NCI-H2029 treated with DMSO at 0.1 percent for 48 hours (cell line): Measurements from ENCODE around the gene VEPH1.
A peak's percentile ranks its signal among the peaks of the same experiment; 100 is the strongest.

ENCODE experiments used
- DNase-seq: peaks from one replicate; lab custom pipeline; 2025; lab: John Stamatoyannopoulos, UW

VEPH1 gene

DNA sequence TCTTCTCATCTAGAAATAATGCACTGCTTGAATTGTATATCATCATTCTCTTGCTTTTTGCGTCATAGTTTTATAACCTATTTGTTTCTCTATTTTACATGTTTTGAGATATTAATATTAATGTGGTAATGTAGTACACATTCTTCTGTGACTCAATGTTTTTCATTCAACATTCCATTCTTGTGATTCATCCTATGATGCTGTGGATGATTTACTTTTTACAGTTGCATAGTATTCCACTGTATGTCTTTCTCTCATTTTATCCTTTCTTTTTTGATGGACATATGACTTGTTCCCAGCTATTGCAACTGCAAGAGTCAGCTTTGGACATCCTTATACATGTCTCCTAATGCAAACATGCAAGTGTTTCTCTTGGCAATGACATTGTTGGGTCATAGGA lies 20.6 kb upstream of the VEPH1 start:
- no peak for DNase-seq

GRCh38 chr3:157522648-157523047 lies 19.4 kb upstream of the VEPH1 start:
- no peak for DNase-seq

GRCh38 chr3:157520485-157521150 lies 17.4 kb upstream of the VEPH1 start:
- no peak for DNase-seq

GRCh38 chr3:157518881-157519280 lies 15.7 kb upstream of the VEPH1 start:
- no peak for DNase-seq

- DNase-seq, result no peak
Measured at GRCh38 chr3:157516928-157517327, 13.7 kb upstream of the VEPH1 start.

DNA sequence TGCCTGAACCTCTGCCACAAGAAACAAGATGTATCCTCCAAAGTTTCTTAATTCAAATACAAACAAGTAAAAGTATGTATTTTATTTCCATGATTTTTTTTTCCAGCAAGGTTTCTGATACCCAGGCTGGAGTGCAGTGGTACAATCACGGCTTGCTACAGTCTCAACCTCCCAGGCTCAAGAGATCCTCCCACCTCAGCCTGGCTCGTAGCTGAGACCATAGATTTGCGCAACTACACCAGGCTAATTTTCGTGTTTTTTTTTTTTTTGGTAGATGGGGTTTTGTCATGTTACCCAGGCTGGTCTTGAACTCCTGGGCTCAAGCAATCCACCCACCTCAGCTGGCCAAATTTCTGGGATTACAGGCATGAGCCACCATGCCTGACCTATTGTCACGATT lies 12.2 kb upstream of the VEPH1 start:
- DNase-seq, result no peak

DNA sequence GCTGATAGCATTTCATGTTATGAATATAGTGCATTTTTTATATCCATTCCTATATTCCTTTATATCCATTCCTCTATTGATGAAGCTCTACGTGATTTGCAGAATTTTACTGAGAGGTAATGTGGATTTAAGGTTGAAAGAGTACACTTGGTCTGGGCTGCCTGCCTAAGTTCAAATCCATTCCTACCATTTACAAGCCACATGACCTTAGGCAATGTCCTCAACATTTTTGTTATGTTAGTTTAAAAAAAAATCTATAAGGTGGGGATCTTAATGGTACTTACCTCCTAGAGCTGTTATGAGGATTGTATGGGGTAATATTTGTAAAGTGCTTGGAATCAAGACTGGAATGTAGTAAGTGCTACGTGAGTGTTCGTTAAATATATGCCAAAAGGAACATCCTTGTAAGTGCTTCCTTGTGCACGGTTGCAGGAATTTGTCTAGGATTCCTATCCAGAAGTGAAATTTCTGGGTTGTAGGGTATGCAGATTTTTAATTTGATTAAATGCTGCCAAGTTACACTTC lies 11.2 kb upstream of the VEPH1 start:
- no peak for DNase-seq

DNA sequence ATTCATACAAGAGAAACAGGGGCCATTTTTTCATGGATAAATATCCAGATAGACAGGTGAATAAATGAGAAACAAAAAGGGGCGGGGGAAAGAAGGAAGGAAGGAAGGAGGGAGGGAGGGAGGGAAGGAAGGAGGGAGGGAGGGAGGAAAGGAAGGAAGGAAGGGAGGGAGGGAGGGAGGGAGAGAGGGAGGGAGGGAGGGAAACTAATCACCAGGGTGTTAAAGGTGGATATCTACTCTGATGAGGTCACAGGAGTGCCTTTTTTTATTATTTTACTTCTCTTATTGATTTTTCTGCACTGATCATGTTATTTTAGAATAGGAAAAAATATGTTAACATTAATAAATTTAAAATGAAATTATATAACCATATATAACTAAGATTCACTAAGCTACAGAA lies 10.4 kb upstream of the VEPH1 start:
- no peak for DNase-seq

- DNase-seq, result no peak
Measured at GRCh38 chr3:157512534-157512933, 9.3 kb upstream of the VEPH1 start.

DNA sequence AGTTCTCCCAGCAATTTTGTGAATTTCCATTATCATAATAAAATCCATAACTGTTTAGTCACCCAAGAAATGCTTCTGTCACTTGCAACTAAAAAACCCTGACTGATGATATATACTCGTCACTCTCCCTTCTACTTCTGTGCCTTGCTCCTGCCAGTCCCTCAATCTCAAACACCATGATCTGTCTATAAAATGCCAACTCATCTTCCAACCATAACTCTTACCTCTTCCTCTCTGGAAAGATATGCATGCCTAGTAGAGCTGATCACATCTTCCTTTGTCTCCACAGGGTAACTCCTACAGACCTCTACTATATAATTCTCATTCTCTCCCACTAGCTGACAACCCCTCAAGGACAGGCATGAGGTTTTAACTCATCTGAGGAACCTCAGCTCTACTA lies 5.2 kb upstream of the VEPH1 start:
- no peak for DNase-seq

- DNase-seq, result no peak
Measured at GRCh38 chr3:157501863-157502262, 1.4 kb downstream of the VEPH1 start.

DNA sequence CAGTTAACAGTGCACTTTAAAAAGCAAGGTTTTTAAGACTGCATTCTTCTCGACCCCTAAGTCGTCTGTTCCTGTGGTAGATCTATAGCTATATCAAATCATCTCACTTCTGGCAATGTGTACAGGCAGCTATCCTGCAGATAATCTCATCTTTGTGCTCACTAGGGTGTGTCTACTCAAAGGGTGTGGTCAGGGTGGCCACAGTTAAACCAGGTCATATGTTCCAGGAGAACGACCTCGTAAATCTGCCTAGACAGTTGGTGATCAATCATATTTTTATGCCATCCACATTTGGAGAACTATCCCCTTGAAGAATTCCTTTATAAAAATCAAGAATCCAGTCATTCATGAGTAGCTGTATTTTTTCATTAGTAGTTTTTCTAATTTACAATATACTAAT lies 3.0 kb downstream of the VEPH1 start:
- DNase-seq, result no peak

DNA sequence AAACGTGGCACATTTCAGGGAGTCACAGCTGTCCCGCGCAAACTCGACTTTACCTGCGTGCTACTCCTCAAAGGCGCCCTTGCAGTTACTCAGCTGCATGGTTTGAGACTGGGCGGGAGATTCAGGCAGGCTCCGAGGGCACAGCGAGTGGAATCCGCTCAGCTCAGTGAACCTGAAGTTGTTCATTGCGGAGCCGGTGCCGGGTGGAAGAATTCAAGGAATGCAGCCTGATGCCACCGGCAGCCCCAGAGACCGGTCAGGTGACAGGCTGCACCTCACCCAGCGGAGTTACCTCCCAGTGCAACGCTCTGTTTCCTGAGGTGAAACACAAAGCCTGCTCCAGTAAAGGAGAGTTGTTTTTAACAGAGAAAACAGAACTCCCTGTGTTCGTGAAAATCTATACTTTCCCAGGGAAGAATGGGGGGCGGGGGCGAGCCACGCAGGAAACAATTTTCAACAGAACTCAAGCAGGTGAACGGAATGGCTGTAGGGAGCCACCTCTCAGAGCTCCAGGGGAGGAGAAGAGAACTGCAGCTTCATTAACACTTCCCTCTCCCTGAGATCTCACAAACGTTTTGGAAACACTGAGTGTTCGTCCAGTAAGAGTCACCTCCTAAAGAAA lies 3.8 kb downstream of the VEPH1 start:
- DNase-seq, result no peak

GRCh38 chr3:157498371-157498770 lies 4.8 kb downstream of the VEPH1 start:
- DNase-seq, result no peak

GRCh38 chr3:157495846-157496245 lies 7.4 kb downstream of the VEPH1 start:
- no peak for DNase-seq

GRCh38 chr3:157494581-157495281 lies 8.5 kb downstream of the VEPH1 start:
- DNase-seq, result peak; percentile 84

GRCh38 chr3:157493627-157494550 lies 9.3 kb downstream of the VEPH1 start:
- DNase-seq, result peak; percentile 66

GRCh38 chr3:157491136-157491535 lies 12.1 kb downstream of the VEPH1 start:
- peak; percentile 75 for DNase-seq

DNA sequence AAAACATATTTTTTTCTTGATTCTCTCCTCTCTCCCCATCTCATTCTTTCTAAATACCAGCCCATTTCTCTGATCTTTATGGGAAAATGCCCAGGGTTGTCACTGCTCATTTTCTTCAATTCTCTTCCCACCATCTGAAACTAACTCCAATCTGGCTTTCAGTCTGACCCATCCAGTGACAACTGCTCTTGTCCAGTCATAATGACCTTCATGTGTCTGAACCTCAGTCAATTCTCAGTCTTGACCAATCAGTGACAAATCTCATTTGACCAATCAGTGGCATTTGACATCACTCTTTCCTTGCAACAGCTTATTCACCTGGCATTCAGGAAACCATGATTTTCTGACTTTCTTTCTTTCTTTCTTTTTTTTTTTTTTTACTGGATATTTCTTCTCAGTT lies 15.1 kb downstream of the VEPH1 start:
- no peak for DNase-seq

DNA sequence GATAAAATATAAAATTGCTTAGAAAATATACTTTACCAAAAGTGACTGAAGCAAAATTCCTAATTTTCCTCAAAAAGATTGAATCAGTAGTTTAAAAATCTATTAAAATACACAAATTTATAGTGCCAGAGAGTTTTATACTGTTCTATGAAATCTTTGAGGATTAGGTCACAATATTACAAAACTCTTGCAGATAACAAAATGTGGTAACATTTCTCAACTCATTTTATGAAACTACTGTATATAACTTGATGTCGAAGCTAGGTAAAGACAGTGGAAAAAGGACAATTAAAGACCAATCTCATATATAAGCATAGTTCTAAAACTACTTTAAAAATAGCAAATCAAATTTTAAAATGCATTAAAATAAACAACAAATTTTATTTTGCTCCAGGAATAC lies 15.9 kb downstream of the VEPH1 start:
- DNase-seq, result no peak

DNA sequence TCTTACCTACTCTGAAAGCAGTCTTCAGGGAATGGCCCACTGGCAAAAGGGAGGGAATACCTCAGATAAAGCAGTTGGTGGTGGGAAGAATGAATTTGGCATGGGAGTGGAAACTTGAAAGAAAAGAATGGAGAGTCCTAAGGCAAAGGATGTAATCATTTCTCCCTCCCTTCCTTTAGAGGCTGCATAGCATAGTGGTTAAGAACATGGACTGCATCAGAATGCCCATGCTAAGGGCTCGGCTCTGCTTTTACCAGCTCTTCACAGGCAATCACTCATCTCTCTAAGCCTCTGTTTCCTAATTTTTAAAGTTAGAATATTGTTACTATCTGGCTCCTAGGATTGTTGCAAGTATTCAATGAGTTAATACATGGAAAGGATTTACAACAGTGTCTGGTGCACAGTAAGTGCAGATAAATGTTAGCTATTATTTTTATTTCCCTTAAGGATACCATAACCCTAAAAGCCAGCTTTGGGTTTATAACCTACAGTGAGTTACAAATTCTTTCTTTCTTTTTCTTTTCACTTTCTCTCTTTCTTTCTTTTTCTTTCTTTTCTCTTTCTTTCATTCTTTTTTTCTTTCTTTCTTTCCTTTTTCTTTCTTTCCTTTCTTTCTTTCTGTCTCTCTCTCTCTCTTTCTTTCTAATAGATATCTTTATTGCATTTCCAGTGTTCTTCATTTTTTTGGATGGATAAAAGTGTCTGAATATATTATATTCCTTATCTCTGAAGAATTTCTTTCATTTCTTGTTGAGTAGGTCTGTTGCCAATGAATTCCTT lies 23.6 kb downstream of the VEPH1 start:
- no peak for DNase-seq
